ENCODE results near the gene NID1. TPM values are rescaled to one million over a fixed set of nuclear protein-coding genes. Genes with fewer than 3 reads are reported as not detected.

The NID1 gene
- total and polyA plus RNA-seq, 2 of the 4 experiments (the other 2 are of a cell fraction), result 21.9 to 83.3 TPM

DNA sequence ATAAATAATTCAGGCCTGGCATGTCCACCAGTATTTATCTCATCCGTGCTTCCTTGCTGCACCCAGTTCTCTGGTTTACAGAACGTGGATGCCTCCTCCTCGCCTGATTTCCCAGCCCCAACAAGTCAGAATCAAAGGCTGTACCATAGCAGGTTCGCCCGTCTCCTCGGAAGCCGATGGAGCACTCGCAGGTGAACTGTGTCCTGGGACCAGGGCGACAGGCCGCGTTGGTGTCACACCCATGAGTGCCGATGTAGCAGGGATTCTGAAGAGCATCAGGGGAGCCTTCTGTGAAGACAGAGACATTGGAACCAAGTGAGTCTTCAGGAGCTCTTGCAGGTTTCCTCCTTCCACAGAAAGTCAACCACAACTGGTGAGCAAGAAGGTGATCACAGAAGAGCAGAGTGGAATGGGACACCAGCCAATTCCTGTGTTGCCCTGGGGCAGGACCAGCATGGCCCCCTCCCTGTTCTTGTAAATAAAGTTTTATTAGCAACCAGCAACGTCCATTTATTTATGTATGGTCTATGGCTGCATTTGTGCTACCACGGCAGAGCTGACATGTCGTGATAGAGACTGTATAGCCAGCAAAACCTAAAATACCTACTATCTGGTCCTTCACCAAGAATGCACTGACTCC lies 40.8 kb downstream of the NID1 start:
- no peak overlapping the region for H2BK5ac ChIP-seq (ENCODE audit: low read depth, low read length, poor library complexity, severe bottlenecking)
- H3K23ac ChIP-seq (ENCODE audit: low read depth, low read length), result no peak overlapping the region
- no peaks in the 10 kb centered on the region for H3K27me3 ChIP-seq (ENCODE audit: control insufficient read depth, insufficient read depth, low read length)
- 94% methylated on average over 7 of the region's 15 CpGs; no CpG with 5 or more reads in 1 of the 2 experiments for WGBS, 2 experiments (ENCODE audit: extremely low coverage in 2 of 2, insufficient read length in 1 of 2)
- intact Hi-C loops (cut with micrococcal nuclease), result no loop called here
- H4K5ac ChIP-seq (ENCODE audit: low read depth, low read length), result no peak overlapping the region
- peaks cover 10% of the 10 kb centered on the region; the same call in 1 of the 2 replicates for H3K4me1 ChIP-seq (ENCODE audit: control insufficient read depth, insufficient read depth, low read length)
- H3K36me3 ChIP-seq (ENCODE audit: control insufficient read depth, insufficient read depth, low read length), result peaks cover 36% of the 10 kb centered on the region
- H2AK9ac ChIP-seq (replicated peaks; ENCODE audit: low read depth, low read length, poor library complexity), result no peak overlapping the region
- H3K79me1 ChIP-seq (ENCODE audit: low read depth in 1 of 2, low read length in 2 of 2), result peaks cover 0 to 9% of the 10 kb centered on the region in 2 experiments; a peak in 3 of 4 replicates
- TF ChIP-seq, protein P1, sequence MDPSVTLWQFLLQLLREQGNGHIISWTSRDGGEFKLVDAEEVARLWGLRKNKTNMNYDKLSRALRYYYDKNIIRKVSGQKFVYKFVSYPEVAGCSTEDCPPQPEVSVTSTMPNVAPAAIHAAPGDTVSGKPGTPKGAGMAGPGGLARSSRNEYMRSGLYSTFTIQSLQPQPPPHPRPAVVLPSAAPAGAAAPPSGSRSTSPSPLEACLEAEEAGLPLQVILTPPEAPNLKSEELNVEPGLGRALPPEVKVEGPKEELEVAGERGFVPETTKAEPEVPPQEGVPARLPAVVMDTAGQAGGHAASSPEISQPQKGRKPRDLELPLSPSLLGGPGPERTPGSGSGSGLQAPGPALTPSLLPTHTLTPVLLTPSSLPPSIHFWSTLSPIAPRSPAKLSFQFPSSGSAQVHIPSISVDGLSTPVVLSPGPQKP (IDR thresholded peaks at IDR 0.05; ENCODE audit: borderline replicate concordance, low read depth, low read length), result no peak
- TF ChIP-seq NFE2L2 (IDR thresholded peaks at IDR 0.05; ENCODE audit: low read depth, low read length), result no peak
- TF ChIP-seq, protein P2, sequence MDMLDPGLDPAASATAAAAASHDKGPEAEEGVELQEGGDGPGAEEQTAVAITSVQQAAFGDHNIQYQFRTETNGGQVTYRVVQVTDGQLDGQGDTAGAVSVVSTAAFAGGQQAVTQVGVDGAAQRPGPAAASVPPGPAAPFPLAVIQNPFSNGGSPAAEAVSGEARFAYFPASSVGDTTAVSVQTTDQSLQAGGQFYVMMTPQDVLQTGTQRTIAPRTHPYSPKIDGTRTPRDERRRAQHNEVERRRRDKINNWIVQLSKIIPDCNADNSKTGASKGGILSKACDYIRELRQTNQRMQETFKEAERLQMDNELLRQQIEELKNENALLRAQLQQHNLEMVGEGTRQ (IDR thresholded peaks at IDR 0.05; ENCODE audit: low read depth, low read length), result no peak
- TF ChIP-seq RFX5 (IDR thresholded peaks at IDR 0.05; ENCODE audit: low read depth, low read length), result no peak
- TF ChIP-seq RAD21 (IDR thresholded peaks at IDR 0.05; ENCODE audit: low read length), result no peak
- POLR2A ChIA-PET (ENCODE audit: unreplicated experiment), result no interaction called here
- no peak overlapping the region for H2BK120ac ChIP-seq (ENCODE audit: low read depth, low read length)
- ATAC-seq (ENCODE audit: low read depth) (no peak), DNase-seq (no peak)
- no peak overlapping the region for H3K4ac ChIP-seq (ENCODE audit: low read depth, low read length)
- H2BK20ac ChIP-seq (ENCODE audit: low read depth, low read length), result no peak overlapping the region
- H3K18ac ChIP-seq (ENCODE audit: low read depth, low read length), result no peak overlapping the region
- H2AFZ ChIP-seq (replicated peaks; ENCODE audit: low read length, poor library complexity), result no peak overlapping the region
- no peak overlapping the region for H3K4me2 ChIP-seq (ENCODE audit: low read depth, low read length)
- no peak overlapping the region for H3K27ac ChIP-seq (ENCODE audit: insufficient read depth, low read length)
- no TSS peak for BruUV-seq (replicated peaks)
- in situ Hi-C loops (cut with MboI; ENCODE audit: low sequenced_read_pairs), result no loop called here
- H2AK5ac ChIP-seq (ENCODE audit: low read depth, low read length), result no peak overlapping the region
- no peak overlapping the region for H2BK15ac ChIP-seq (ENCODE audit: low read depth, low read length)
- no peak overlapping the region for H3K14ac ChIP-seq (replicated peaks; ENCODE audit: low read depth, low read length)
- H3K9me3 ChIP-seq (ENCODE audit: control insufficient read depth, insufficient read depth, low read length), result no peaks in the 10 kb centered on the region
- H4K8ac ChIP-seq (ENCODE audit: low read depth in 2 of 2, low read length in 2 of 2), result no peak overlapping the region
- H3K9ac ChIP-seq (ENCODE audit: low read depth, low read length), result no peak overlapping the region
- H4K20me1 ChIP-seq (ENCODE audit: insufficient read depth, low read length), result no peaks in the 10 kb centered on the region
- no peak overlapping the region for H4K91ac ChIP-seq (ENCODE audit: insufficient read depth, low read depth, low read length)
- dilution Hi-C loops (cut with HindIII; ENCODE audit: low sequenced_read_pairs, unreplicated experiment), result no loop called here
- CTCF ChIA-PET, result interaction anchor here (1.0 kb wide), 1 partner anchor 53 kb away, joined by 3 read pairs; no protein-coding TSS in a partner anchor
- H3K56ac ChIP-seq (ENCODE audit: extremely low read depth, insufficient read depth, low read length), result no peak overlapping the region
- peaks cover 8% of the 10 kb centered on the region; the same call in 1 of the 2 replicates for H3K9me1 ChIP-seq (ENCODE audit: insufficient read depth, low read length)
- no peak overlapping the region for H3K4me3 ChIP-seq (ENCODE audit: insufficient read depth, low read depth, low read length)
